Stimulated activated naive CD8-positive, alpha-beta T cell treated with anti-CD3 and anti-CD28 coated beads, Interleukin-15, Interleukin-2, amounts not matched to agents 100 ng/mL and 50 ng/mL, for 24 hours (primary cell): ENCODE data around the gene COA7.
"Not testable (repeated sequence)": the region's sequence is repeated elsewhere in the genome, so short reads cannot be mapped to it uniquely, and the experiment has no call there.

ENCODE experiments used
- H3K27ac Mint-ChIP-seq: one replicate; pipeline ENCODE4 v1.8.0; 2021; ENCODE audit warnings: mild to moderate bottlenecking, mixed read lengths
- H3K27me3 Mint-ChIP-seq: one replicate; pipeline ENCODE4 v1.8.0; 2021; ENCODE audit warnings: mixed read lengths
- H3K36me3 Mint-ChIP-seq: one replicate; pipeline ENCODE4 v1.8.0; 2021; ENCODE audit warnings: low read depth, mixed read lengths
- H3K4me1 Mint-ChIP-seq: one replicate; pipeline ENCODE4 v1.8.0; 2021; ENCODE audit warnings: low read depth, mixed read lengths
- H3K4me3 Mint-ChIP-seq: one replicate; pipeline ENCODE4 v1.8.0; 2021; ENCODE audit warnings: mild to moderate bottlenecking, mixed read lengths
- H3K9me3 Mint-ChIP-seq: one replicate; pipeline ENCODE4 v1.8.0; 2021; ENCODE audit warnings: mixed read lengths

COA7 gene

GRCh38 chr1:52715296-52715695, 17.1 kb upstream of the COA7 start:
- not testable (repeated sequence) for H3K36me3 Mint-ChIP-seq, H3K4me1 Mint-ChIP-seq, H3K9me3 Mint-ChIP-seq, H3K4me3 Mint-ChIP-seq, H3K27me3 Mint-ChIP-seq, H3K27ac Mint-ChIP-seq

- no peaks in the 10 kb centered on the region for H3K9me3 Mint-ChIP-seq
Measured at GRCh38 chr1:52713590-52713989, 15.4 kb upstream of the COA7 start.

GRCh38 chr1:52709016-52709415, 10.9 kb upstream of the COA7 start:
- Mint-ChIP-seq H3K4me3 (no peak overlapping the region), H3K27me3 (peaks cover 4% of the 10 kb centered on the region), H3K36me3 (no peaks in the 10 kb centered on the region), H3K27ac (no peak overlapping the region), H3K9me3 (no peaks in the 10 kb centered on the region), H3K4me1 (peaks cover 3% of the 10 kb centered on the region)

More at GRCh38 chr1:52713590-52713989, 15.4 kb upstream of the COA7 start:
- H3K27ac Mint-ChIP-seq: no peak overlapping the region
- H3K4me3 Mint-ChIP-seq: no peak overlapping the region
- H3K36me3 Mint-ChIP-seq: no peaks in the 10 kb centered on the region
- H3K27me3 Mint-ChIP-seq: no peaks in the 10 kb centered on the region
- H3K4me1 Mint-ChIP-seq: no peaks in the 10 kb centered on the region

GRCh38 chr1:52707927-52708655, 9.9 kb upstream of the COA7 start:
- H3K27me3 Mint-ChIP-seq: peaks cover 4% of the 10 kb centered on the region
- peaks cover 10% of the 10 kb centered on the region for H3K4me1 Mint-ChIP-seq
- H3K36me3 Mint-ChIP-seq: no peaks in the 10 kb centered on the region
- H3K4me3 Mint-ChIP-seq: no peak overlapping the region
- H3K9me3 Mint-ChIP-seq: no peaks in the 10 kb centered on the region
- no peak overlapping the region for H3K27ac Mint-ChIP-seq

GRCh38 chr1:52706941-52707926, 9.1 kb upstream of the COA7 start:
- Mint-ChIP-seq H3K4me3 (no peak overlapping the region), H3K9me3 (no peaks in the 10 kb centered on the region), H3K27ac (no peak overlapping the region), H3K4me1 (peaks cover 15% of the 10 kb centered on the region), H3K27me3 (peaks cover 4% of the 10 kb centered on the region), H3K36me3 (no peaks in the 10 kb centered on the region)

- Mint-ChIP-seq H3K27me3 (peaks cover 4% of the 10 kb centered on the region), H3K4me1 (peaks cover 15% of the 10 kb centered on the region), H3K36me3 (no peaks in the 10 kb centered on the region), H3K27ac (no peak overlapping the region), H3K4me3 (no peak overlapping the region), H3K9me3 (no peaks in the 10 kb centered on the region)
Measured at GRCh38 chr1:52706136-52706670, 8.1 kb upstream of the COA7 start.

- Mint-ChIP-seq H3K4me1 (peaks cover 21% of the 10 kb centered on the region), H3K27ac (peak overlapping the region; percentile 94), H3K4me3 (peak overlapping the region; percentile 91), H3K9me3 (no peaks in the 10 kb centered on the region), H3K27me3 (no peaks in the 10 kb centered on the region), H3K36me3 (no peaks in the 10 kb centered on the region)
Measured at GRCh38 chr1:52702886-52703787, 5.0 kb upstream of the COA7 start.

- Mint-ChIP-seq H3K4me3 (no peak overlapping the region), H3K9me3 (no peaks in the 10 kb centered on the region), H3K27ac (peak overlapping the region; percentile 74), H3K4me1 (peaks cover 32% of the 10 kb centered on the region), H3K36me3 (peaks cover 50% of the 10 kb centered on the region), H3K27me3 (no peaks in the 10 kb centered on the region)
Measured at GRCh38 chr1:52695627-52696026, 2.5 kb downstream of the COA7 start.

GRCh38 chr1:52693843-52694242, 4.3 kb downstream of the COA7 start:
- no peak overlapping the region for H3K4me3 Mint-ChIP-seq
- no peaks in the 10 kb centered on the region for H3K9me3 Mint-ChIP-seq
- H3K27ac Mint-ChIP-seq: no peak overlapping the region
- H3K27me3 Mint-ChIP-seq: no peaks in the 10 kb centered on the region
- H3K36me3 Mint-ChIP-seq: peaks cover 60% of the 10 kb centered on the region
- peaks cover 31% of the 10 kb centered on the region for H3K4me1 Mint-ChIP-seq

- not testable (repeated sequence) for H3K4me3 Mint-ChIP-seq, H3K9me3 Mint-ChIP-seq, H3K27me3 Mint-ChIP-seq, H3K27ac Mint-ChIP-seq
- H3K4me1 Mint-ChIP-seq: peaks cover 27% of the 10 kb centered on the region
- peaks cover 65% of the 10 kb centered on the region for H3K36me3 Mint-ChIP-seq
Measured at GRCh38 chr1:52693351-52693750, 4.8 kb downstream of the COA7 start.

- Mint-ChIP-seq H3K4me3 (no peak overlapping the region), H3K27me3 (no peaks in the 10 kb centered on the region), H3K27ac (no peak overlapping the region), H3K4me1 (peaks cover 23% of the 10 kb centered on the region), H3K9me3 (no peaks in the 10 kb centered on the region), H3K36me3 (peaks cover 70% of the 10 kb centered on the region)
Measured at GRCh38 chr1:52692697-52693096, 5.5 kb downstream of the COA7 start.

- H3K27me3 Mint-ChIP-seq: no peaks in the 10 kb centered on the region
- peaks cover 71% of the 10 kb centered on the region for H3K36me3 Mint-ChIP-seq
- H3K27ac Mint-ChIP-seq: no peak overlapping the region
- H3K9me3 Mint-ChIP-seq: no peaks in the 10 kb centered on the region
- H3K4me3 Mint-ChIP-seq: no peak overlapping the region
- H3K4me1 Mint-ChIP-seq: peaks cover 21% of the 10 kb centered on the region
Measured at GRCh38 chr1:52691821-52692220, 6.3 kb downstream of the COA7 start.

- H3K27ac Mint-ChIP-seq: no peak overlapping the region
- no peaks in the 10 kb centered on the region for H3K27me3 Mint-ChIP-seq
- H3K9me3 Mint-ChIP-seq: no peaks in the 10 kb centered on the region
- H3K4me3 Mint-ChIP-seq: no peak overlapping the region
- H3K4me1 Mint-ChIP-seq: peaks cover 15% of the 10 kb centered on the region
- H3K36me3 Mint-ChIP-seq: peaks cover 61% of the 10 kb centered on the region
Measured at GRCh38 chr1:52686830-52687229, 11.3 kb downstream of the COA7 start.

- peaks cover 15% of the 10 kb centered on the region for H3K4me1 Mint-ChIP-seq
- H3K36me3 Mint-ChIP-seq: peaks cover 58% of the 10 kb centered on the region
- peak overlapping the region; percentile 69 for H3K27ac Mint-ChIP-seq
- not testable (repeated sequence) for H3K9me3 Mint-ChIP-seq, H3K27me3 Mint-ChIP-seq
- peak overlapping the region; percentile 8 for H3K4me3 Mint-ChIP-seq
Measured at GRCh38 chr1:52686261-52686751, 11.8 kb downstream of the COA7 start.
